ENCODE measurements around the gene CD59.

DNA sequence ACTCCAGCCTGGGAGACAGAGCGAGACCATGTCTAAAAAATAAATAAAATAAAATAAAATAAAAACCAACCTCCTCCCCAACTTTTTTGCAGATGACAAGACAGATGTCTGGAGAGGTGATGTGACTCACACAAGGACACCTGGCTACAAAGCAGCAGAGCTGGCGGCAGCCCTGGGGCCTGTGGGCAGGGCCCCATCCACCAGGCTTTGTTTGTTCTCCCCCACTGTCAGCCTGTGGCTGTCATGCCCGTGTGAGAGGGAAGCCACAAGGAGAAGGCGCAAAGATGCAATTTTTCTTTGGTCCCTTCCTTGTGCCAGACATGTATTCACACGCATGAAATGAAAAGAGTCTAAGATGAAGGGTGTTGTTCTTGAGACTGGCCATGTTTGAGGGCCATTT is 16.6 kb downstream of the CD59 start:
- TF ChIP-seq, protein P1, sequence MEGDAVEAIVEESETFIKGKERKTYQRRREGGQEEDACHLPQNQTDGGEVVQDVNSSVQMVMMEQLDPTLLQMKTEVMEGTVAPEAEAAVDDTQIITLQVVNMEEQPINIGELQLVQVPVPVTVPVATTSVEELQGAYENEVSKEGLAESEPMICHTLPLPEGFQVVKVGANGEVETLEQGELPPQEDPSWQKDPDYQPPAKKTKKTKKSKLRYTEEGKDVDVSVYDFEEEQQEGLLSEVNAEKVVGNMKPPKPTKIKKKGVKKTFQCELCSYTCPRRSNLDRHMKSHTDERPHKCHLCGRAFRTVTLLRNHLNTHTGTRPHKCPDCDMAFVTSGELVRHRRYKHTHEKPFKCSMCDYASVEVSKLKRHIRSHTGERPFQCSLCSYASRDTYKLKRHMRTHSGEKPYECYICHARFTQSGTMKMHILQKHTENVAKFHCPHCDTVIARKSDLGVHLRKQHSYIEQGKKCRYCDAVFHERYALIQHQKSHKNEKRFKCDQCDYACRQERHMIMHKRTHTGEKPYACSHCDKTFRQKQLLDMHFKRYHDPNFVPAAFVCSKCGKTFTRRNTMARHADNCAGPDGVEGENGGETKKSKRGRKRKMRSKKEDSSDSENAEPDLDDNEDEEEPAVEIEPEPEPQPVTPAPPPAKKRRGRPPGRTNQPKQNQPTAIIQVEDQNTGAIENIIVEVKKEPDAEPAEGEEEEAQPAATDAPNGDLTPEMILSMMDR (IDR thresholded peaks at IDR 0.05): no peak
- TF ChIP-seq POLR2A (IDR thresholded peaks at IDR 0.05): no peak
